Measurements from ENCODE around the gene MCHR1.

DNA sequence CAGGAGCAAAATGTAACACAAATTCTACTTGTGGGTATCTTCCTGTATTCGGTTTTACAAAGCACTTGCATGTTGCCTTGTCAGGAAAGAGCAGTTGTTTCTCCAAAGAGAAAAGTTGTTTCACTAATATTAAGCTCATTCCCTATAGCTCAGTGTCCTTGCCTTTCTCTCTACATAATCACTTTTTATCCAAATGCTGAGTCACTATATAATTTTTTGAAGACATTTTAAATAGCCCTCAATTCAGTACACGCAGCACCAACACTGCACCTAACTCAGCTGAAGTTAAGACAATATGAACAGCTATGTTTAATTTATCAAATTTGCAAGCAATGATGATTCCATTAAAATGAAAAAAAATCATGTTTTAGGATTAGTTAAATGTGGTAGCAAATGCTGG lies 28.2 kb upstream of the MCHR1 start:
- TF ChIP-seq, protein P1, sequence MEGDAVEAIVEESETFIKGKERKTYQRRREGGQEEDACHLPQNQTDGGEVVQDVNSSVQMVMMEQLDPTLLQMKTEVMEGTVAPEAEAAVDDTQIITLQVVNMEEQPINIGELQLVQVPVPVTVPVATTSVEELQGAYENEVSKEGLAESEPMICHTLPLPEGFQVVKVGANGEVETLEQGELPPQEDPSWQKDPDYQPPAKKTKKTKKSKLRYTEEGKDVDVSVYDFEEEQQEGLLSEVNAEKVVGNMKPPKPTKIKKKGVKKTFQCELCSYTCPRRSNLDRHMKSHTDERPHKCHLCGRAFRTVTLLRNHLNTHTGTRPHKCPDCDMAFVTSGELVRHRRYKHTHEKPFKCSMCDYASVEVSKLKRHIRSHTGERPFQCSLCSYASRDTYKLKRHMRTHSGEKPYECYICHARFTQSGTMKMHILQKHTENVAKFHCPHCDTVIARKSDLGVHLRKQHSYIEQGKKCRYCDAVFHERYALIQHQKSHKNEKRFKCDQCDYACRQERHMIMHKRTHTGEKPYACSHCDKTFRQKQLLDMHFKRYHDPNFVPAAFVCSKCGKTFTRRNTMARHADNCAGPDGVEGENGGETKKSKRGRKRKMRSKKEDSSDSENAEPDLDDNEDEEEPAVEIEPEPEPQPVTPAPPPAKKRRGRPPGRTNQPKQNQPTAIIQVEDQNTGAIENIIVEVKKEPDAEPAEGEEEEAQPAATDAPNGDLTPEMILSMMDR (IDR thresholded peaks at IDR 0.05): no peak
- TF ChIP-seq POLR2AphosphoS5 (IDR thresholded peaks at IDR 0.05; ENCODE audit: insufficient read depth in 1 of 2, low read depth in 1 of 2): no peak
